Adrenal gland (tissue), 12 donors: ENCODE results near the gene MAP2K6. TPM values are rescaled to one million over a fixed set of nuclear protein-coding genes. Genes with fewer than 3 reads are reported as not detected.

Source experiments
- DNase-seq, 7 donors: peaks; one replicate each; pipeline ENCODE4 v3.0.0-alpha.2; 2019 to 2020
- H3K27ac ChIP-seq, 5 donors: fragments of 200-600 bp; sonication (generic) in 4 of 5; 1 replicate in 3 of 5; 2 replicates in 2 of 5; pipeline versions ENCODE4 v1.5.1 to v1.8.0; 2016 to 2020; ENCODE audit warnings: mild to moderate bottlenecking in 1 of 5
- H3K27me3 ChIP-seq: fragments of 200-600 bp; 2 replicates; pipeline ENCODE4 v1.8.0; 2021
- H3K36me3 ChIP-seq, 2 donors: fragments of 200-600 bp; replicated peaks in 1 of 2; 1 replicate in 1 of 2; 2 replicates in 1 of 2; pipeline versions ENCODE4 v1.5.1 to v1.8.0; 2018 to 2022
- H3K4me1 ChIP-seq, 2 donors: fragments of 200-600 bp; replicated peaks in 1 of 2; 1 replicate in 1 of 2; 2 replicates in 1 of 2; pipeline versions ENCODE4 v1.5.1 to v1.8.0; 2018 to 2021
- H3K4me3 ChIP-seq, 4 donors: fragments of 200-600 bp; sonication (generic) in 3 of 4; one replicate each; pipeline ENCODE4 v1.5.1; 2016 to 2018
- H3K9me3 ChIP-seq, 3 donors: fragments of 200-600 bp; sonication (generic) in 1 of 3; replicated peaks in 1 of 3; 1 replicate in 2 of 3; 2 replicates in 1 of 3; pipeline versions ENCODE4 v1.5.1 to v1.8.0; 2016 to 2021
- CTCF ChIP-seq, 6 experiments: fragments of 450-650 bp in 4 of 6; fragments of 200-600 bp in 2 of 6; sonication (generic) in 1 of 6; IDR thresholded peaks; 1 replicate in 5 of 6; 2 replicates in 1 of 6; pipeline versions ENCODE4 v1.5.1 to v1.8.0; 2016 to 2021; ENCODE audit warnings: antibody characterized with exemption in 6 of 6, mild to moderate bottlenecking in 2 of 6, moderate library complexity in 1 of 6
- POLR2A ChIP-seq, 2 donors: fragments of 450-650 bp; IDR thresholded peaks; one replicate each; pipeline ENCODE4 v1.6.1; 2017; ENCODE audit warnings: antibody characterized with exemption in 2 of 2, mild to moderate bottlenecking in 2 of 2, moderate library complexity in 1 of 2
- WGBS, 4 donors: extraction: QIAGEN DNeasy Blood & Tissue Kit in 2 of 4; methylation state at CpG; one replicate each; pipeline versions ENCODE4 v1.1.5 to v1.1.7; 2013 to 2017; 5-methylcytosine and 5-hydroxymethylcytosine counted together
- intact Hi-C, 2 donors: fragments of 100-400 bp; cut with DNase I; formaldehyde crosslinking; loops; one replicate each; pipeline versions ENCODE4 v1.14.1 to v1.15.0; 2022 to 2023
- polyA plus RNA-seq, 3 donors: library from polyadenylated mRNA; stranded (reverse); fragments of 200-250 nt in 2 of 3; fragments of 350-450 nt in 1 of 3; fragmentation: Illumina TruSeq in 1 of 3; extraction: RNeasy Lipid Tissue Mini Kit (QIAGEN cat#74804) in 1 of 3; gene quantifications; one replicate each; pipeline ENCODE4 v1.2.3, GENCODE V29; 2013 to 2014
- total RNA-seq, 9 donors: library from RNA; depleted of rRNA in 4 of 9; stranded (reverse); fragments of >200 nt in 4 of 9; fragments of 120-200 nt in 1 of 9; fragmentation: NEBNext Ultra II Directional in 1 of 9; extraction: Animal tissue kit (Norgen Biotek cat#: 25700) in 1 of 9; gene quantifications; one replicate each; pipeline versions ENCODE4 v1.1.0 to v1.2.4, GENCODE V29; 2013 to 2023
- donor health status: healthy with polysubstance abuse.
- donor health status: Bipolar disorder and iron deficiency.
- donor health status: DM: yes; HTN: yes; CAD: no.
- donor health status: DM: no; HTN: no; CAD: no.
- donor health status: DM: no; HTN: no; CAD: no.
- donor health status: DM: yes; HTN: yes; CAD: no.

MAP2K6 gene
- total and polyA plus RNA-seq, 12 donors = 0.53 to 7.0 (median 1.9) TPM

GRCh38 chr17:69375229-69375628, 39.3 kb upstream of the MAP2K6 start:
- no peaks in the 10 kb centered on the region for H3K27me3 ChIP-seq
- intact Hi-C loops = no loop called here
- no peaks in the 10 kb centered on the region for H3K36me3 ChIP-seq
- no peaks in the 10 kb centered on the region for H3K4me1 ChIP-seq
- 38 to 50% (median 45%) methylated on average over 2 of the region's 2 CpGs for WGBS, 4 donors
- TF ChIP-seq CTCF (IDR thresholded peaks at IDR 0.05) (no peak), POLR2A (IDR thresholded peaks at IDR 0.05) (no peak)
- no peak overlapping the region for H3K27ac ChIP-seq
- no peak for DNase-seq
- H3K4me3 ChIP-seq = no peak overlapping the region
- H3K9me3 ChIP-seq = no peaks in the 10 kb centered on the region

DNA sequence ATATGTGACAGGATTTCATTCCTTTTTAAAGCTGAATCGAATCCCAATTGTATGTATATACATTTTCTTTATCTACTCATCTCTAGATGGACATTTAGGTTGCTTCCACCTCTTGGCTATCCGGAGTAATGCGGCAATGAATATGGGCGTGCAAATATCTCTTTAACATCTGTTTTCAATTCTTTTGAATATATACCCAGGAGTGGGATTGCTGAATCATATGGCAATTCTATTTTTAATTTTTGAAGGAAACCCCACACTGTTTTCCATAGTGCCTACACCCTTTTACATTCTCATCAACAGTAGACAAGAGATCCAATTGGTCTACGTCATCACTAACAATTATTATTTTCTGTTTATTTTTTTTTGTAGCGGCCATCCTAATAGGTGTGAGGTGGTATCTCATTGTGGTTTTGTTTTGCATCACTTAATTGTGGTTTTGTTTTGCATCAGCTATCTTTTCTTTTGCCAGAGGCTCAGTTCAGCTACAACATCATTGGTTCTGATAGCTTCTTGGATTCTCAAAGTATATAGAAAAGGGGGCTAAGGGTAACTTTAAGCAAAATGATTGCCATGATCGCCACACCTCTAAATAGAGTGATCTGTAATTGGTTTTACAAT, 25.6 kb upstream of the MAP2K6 start:
- H3K36me3 ChIP-seq = no peaks in the 10 kb centered on the region
- intact Hi-C loops = no loop called here
- H3K4me3 ChIP-seq = no peak overlapping the region
- 82 to 90% (median 85%) methylated on average over 7 of the region's 7 CpGs for WGBS, 4 donors
- no peaks in the 10 kb centered on the region for H3K4me1 ChIP-seq
- no peak for DNase-seq
- H3K9me3 ChIP-seq = no peaks in the 10 kb centered on the region
- peaks cover 11% of the 10 kb centered on the region for H3K27me3 ChIP-seq
- H3K27ac ChIP-seq = no peak overlapping the region
- TF ChIP-seq CTCF (IDR thresholded peaks at IDR 0.05) = no peak
- no peak for TF ChIP-seq POLR2A (IDR thresholded peaks at IDR 0.05)

DNA sequence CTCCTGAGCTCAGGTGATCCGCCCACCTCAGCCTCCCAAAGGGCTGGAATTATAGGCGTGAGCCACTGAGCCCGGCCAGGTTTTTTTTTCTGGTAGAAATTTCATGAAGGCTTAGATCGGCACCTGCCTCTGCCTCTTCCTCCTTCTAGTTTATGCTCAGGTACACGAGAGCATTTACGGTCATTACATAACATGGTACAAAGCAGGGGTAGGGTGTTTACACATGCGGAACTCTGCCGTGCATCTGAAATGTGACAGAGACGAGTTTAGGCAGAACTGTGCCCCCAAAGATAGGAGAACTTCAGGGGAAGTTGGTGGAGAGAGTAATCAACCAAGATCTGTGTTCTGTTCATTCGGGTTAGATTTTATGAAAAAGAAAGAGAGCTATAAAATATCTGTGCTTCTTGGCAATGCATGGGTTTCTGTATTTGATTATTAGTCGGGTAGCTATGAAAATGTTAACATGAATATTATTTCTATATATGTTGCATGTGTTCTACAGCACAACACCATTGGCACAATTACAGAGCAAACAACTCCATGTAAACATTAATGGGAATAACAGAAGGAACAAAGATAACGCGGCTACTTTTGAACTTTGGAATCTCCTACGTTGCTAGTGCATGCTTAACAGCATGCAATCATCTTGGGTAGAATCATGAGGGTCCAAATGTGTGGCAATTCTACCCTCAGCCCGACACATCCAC, 23.5 kb upstream of the MAP2K6 start:
- 73 to 80% (median 75%) methylated on average over 15 of the region's 15 CpGs for whole genome bisulfite sequencing, 4 donors
- no peaks in the 10 kb centered on the region for H3K9me3 ChIP-seq

GRCh38 chr17:69401251-69401650, 13.2 kb upstream of the MAP2K6 start:
- no peaks in the 10 kb centered on the region for H3K4me1 ChIP-seq
- no peak overlapping the region for H3K4me3 ChIP-seq
- no peak for DNase-seq
- H3K27me3 ChIP-seq = no peaks in the 10 kb centered on the region
- H3K36me3 ChIP-seq = no peaks in the 10 kb centered on the region
- 49 to 64% (median 59%) methylated on average over 3 of the region's 3 CpGs for WGBS, 4 donors
- intact Hi-C loops = no loop called here
- no peak overlapping the region for H3K27ac ChIP-seq
- H3K9me3 ChIP-seq = no peaks in the 10 kb centered on the region
- TF ChIP-seq CTCF (IDR thresholded peaks at IDR 0.05) (no peak), POLR2A (IDR thresholded peaks at IDR 0.05) (no peak)

More for the DNA sequence above, 23.5 kb upstream of the MAP2K6 start:
- DNase-seq = no peak
- no peaks in the 10 kb centered on the region for H3K4me1 ChIP-seq
- TF ChIP-seq POLR2A (IDR thresholded peaks at IDR 0.05) = no peak
- TF ChIP-seq CTCF (IDR thresholded peaks at IDR 0.05) = no peak
- no peaks in the 10 kb centered on the region for H3K36me3 ChIP-seq
- H3K27me3 ChIP-seq = peaks cover 11% of the 10 kb centered on the region
- no peak overlapping the region for H3K27ac ChIP-seq
- intact Hi-C loops = no loop called here
- H3K4me3 ChIP-seq = no peak overlapping the region
